Measurements from ENCODE around the gene ZNF350. TPM values are rescaled to one million over a fixed set of nuclear protein-coding genes. Genes with fewer than 3 reads are reported as not detected.
"Not testable (repeated sequence)": the region's sequence is repeated elsewhere in the genome, so short reads cannot be mapped to it uniquely, and the experiment has no call there.

The ZNF350 gene
- total and polyA plus RNA-seq, 2 of the 13 experiments (the other 11 are each of a cell fraction or from before 2014, with no cell fraction given) = 3.7 to 6.9 TPM

DNA sequence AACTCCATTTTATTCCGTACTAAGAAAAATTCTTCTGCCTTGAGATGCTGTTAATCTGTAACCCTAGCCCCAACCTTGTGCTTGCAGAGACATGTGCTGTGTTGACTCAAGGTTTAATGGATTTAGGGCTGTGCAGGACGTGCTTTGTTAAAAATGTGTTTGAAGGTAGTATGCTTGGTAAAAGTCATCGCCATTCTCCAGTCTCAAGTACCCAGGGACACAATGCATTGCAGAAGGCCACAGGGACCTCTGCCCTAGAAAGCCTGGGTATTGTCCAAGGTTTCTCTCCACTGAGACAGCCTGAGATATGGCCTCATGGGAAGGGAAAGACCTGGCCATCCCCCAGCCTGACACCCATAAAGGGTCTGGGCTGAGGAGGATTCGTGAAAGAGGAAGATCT, 28.8 kb downstream of the ZNF350 start:
- H3K9ac ChIP-seq (ENCODE audit: insufficient read depth, low read depth, low read length); H3K79me2 ChIP-seq (ENCODE audit: insufficient read depth, low read length); H3K4me3 ChIP-seq (replicated peaks in 1 of 3; ENCODE audit: insufficient read depth in 1 of 3, low read depth in 2 of 3, low read length in 3 of 3); ATAC-seq; H4K20me1 ChIP-seq (ENCODE audit: insufficient read depth, low read length); intact Hi-C loops (cut with micrococcal nuclease; ENCODE audit: unreplicated experiment); H3K27me3 ChIP-seq (ENCODE audit: control insufficient read depth in 1 of 2, insufficient read depth in 2 of 2, low read length in 2 of 2); H3K36me3 ChIP-seq (replicated peaks in 1 of 2; ENCODE audit: control insufficient read depth in 1 of 2, insufficient read depth in 2 of 2, low read length in 2 of 2); CTCF ChIA-PET (ENCODE audit: low intra/inter-chr PET ratio, low total read pairs); BruUV-seq (replicated peaks); POLR2A ChIA-PET; in situ Hi-C loops (cut with HindIII; ENCODE audit: extremely low pct_ligation_motif_present, low pct_unique_long_range_greater_than_20kb); H3K9me3 ChIP-seq (ENCODE audit: low read length); TF ChIP-seq SOX6 (IDR thresholded peaks at IDR 0.05); EP300 (CRISPR knock-in tag; IDR thresholded peaks at IDR 0.05; ENCODE audit: borderline replicate concordance): not testable (repeated sequence)
- FAIRE-seq = peak; percentile 39
- DNase-seq (ENCODE audit: low spot score) = peak; percentile 33
- H3K4me2 ChIP-seq (ENCODE audit: low read depth, low read length) = peak overlapping the region; percentile 37
- H2AFZ ChIP-seq (ENCODE audit: low read length) = peak overlapping the region; percentile 23
- H3K27ac ChIP-seq (ENCODE audit: extremely low read length, insufficient read depth, low read length) = peak overlapping the region; percentile 57
- 21% methylated on average over 4 of the region's 4 CpGs for WGBS (ENCODE audit: low lambda C conversion rate)
- H3K4me1 ChIP-seq (ENCODE audit: insufficient read depth, low read length) = peaks cover 59% of the 10 kb centered on the region
- TF ChIP-seq ZNF761 (CRISPR knock-in tag; conservative IDR thresholded peaks at IDR 0.05) = 0 out of 2 replicates have a peak, but pooled peaks have one; percentile 45
- peak; percentile 63 for TF ChIP-seq SOX6 (CRISPR knock-in tag; IDR thresholded peaks at IDR 0.05)
- TF ChIP-seq ZNF143 (CRISPR knock-in tag; IDR thresholded peaks at IDR 0.05) = peak; percentile 52; the same call in 1 of the 2 replicates
- peak; percentile 18; the same call in 1 of the 2 replicates for TF ChIP-seq TAF1 (CRISPR knock-in tag; IDR thresholded peaks at IDR 0.05)
- TF ChIP-seq RXRB (CRISPR knock-in tag; IDR thresholded peaks at IDR 0.05; ENCODE audit: borderline replicate concordance) = 0 out of 2 replicates have a peak, but pooled peaks have one; percentile 11
- peak; percentile 54; the same call in 1 of the 2 replicates for TF ChIP-seq SOX13 (IDR thresholded peaks at IDR 0.05)
- peak in 1 of 2 experiments; percentile 88; a peak in 2 of 4 replicates for TF ChIP-seq SOX13 (CRISPR knock-in tag; conservative IDR thresholded peaks at IDR 0.05 in 1 of 2, IDR thresholded peaks at IDR 0.05 in 1 of 2)
- peak; percentile 42; the same call in 1 of the 2 replicates for TF ChIP-seq HOXA3 (CRISPR knock-in tag; IDR thresholded peaks at IDR 0.05)
- TF ChIP-seq HNF1B (CRISPR knock-in tag; IDR thresholded peaks at IDR 0.05) = 0 out of 2 replicates have a peak, but pooled peaks have one; percentile 28
- peak in 1 of 2 experiments; percentile 48; a peak in 1 of 4 replicates for TF ChIP-seq EP300 (IDR thresholded peaks at IDR 0.05; ENCODE audit: low read depth in 2 of 2, low read length in 2 of 2)
- TF ChIP-seq PITX1 (CRISPR knock-in tag; IDR thresholded peaks at IDR 0.05) = peak; percentile 98
- peak; percentile 59; the same call in 1 of the 2 replicates for TF ChIP-seq BRD4 (CRISPR knock-in tag; IDR thresholded peaks at IDR 0.05)
- TF ChIP-seq, protein P1, sequence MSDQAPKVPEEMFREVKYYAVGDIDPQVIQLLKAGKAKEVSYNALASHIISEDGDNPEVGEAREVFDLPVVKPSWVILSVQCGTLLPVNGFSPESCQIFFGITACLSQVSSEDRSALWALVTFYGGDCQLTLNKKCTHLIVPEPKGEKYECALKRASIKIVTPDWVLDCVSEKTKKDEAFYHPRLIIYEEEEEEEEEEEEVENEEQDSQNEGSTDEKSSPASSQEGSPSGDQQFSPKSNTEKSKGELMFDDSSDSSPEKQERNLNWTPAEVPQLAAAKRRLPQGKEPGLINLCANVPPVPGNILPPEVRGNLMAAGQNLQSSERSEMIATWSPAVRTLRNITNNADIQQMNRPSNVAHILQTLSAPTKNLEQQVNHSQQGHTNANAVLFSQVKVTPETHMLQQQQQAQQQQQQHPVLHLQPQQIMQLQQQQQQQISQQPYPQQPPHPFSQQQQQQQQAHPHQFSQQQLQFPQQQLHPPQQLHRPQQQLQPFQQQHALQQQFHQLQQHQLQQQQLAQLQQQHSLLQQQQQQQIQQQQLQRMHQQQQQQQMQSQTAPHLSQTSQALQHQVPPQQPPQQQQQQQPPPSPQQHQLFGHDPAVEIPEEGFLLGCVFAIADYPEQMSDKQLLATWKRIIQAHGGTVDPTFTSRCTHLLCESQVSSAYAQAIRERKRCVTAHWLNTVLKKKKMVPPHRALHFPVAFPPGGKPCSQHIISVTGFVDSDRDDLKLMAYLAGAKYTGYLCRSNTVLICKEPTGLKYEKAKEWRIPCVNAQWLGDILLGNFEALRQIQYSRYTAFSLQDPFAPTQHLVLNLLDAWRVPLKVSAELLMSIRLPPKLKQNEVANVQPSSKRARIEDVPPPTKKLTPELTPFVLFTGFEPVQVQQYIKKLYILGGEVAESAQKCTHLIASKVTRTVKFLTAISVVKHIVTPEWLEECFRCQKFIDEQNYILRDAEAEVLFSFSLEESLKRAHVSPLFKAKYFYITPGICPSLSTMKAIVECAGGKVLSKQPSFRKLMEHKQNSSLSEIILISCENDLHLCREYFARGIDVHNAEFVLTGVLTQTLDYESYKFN (CRISPR knock-in tag; conservative IDR thresholded peaks at IDR 0.05) = peak; percentile 63
- peak; percentile 59 for TF ChIP-seq GATAD2A (CRISPR knock-in tag; IDR thresholded peaks at IDR 0.05)
- peak; percentile 59 for TF ChIP-seq TCF7 (IDR thresholded peaks at IDR 0.05; ENCODE audit: low read depth)
- TF ChIP-seq HMGXB4 (CRISPR knock-in tag; IDR thresholded peaks at IDR 0.05; ENCODE audit: borderline replicate concordance in 1 of 2, low read depth in 1 of 2) = peak in 1 of 2 experiments; percentile 28; a peak in 1 of 4 replicates

Measured in HepG2 (cell line).